SK-N-SH treated with all-trans-retinoic acid at 6 μM for 48 hours (cell line): ENCODE results near the gene AMMECR1.

ENCODE experiments used
- ATAC-seq: fragments of 200-7000 bp; cut with Tn5 transposase; 3 replicates; pipeline ENCODE4 v1.9.1; 2020; ENCODE audit warnings: mild to moderate bottlenecking, moderate library complexity
- ARNTL ChIP-seq: fragments of 450-650 bp; formaldehyde crosslinking; IDR thresholded peaks from 2 replicates; pipeline ENCODE4 v1.5.0; 2020; ENCODE audit warnings: low read depth, mild to moderate bottlenecking, moderate library complexity, borderline replicate concordance
- BACH2 ChIP-seq: fragments of 250-450 bp; sonication (Bioruptor Pico); IDR thresholded peaks from 2 replicates; pipeline ENCODE4 v1.9.0; 2021; ENCODE audit warnings: mild to moderate bottlenecking, borderline replicate concordance
- CSDC2 ChIP-seq: fragments of 250-450 bp; sonication (Bioruptor Pico); IDR thresholded peaks from 2 replicates; pipeline ENCODE4 v1.5.0; 2020; ENCODE audit warnings: mild to moderate bottlenecking, moderate library complexity
- GLIS3 ChIP-seq: fragments of 250-450 bp; sonication (Bioruptor Pico); IDR thresholded peaks from 2 replicates; pipeline ENCODE4 v1.5.0; 2020; ENCODE audit warnings: mild to moderate bottlenecking, moderate library complexity
- PPARA ChIP-seq: fragments of 250-450 bp; sonication (Bioruptor Pico); IDR thresholded peaks from 2 replicates; pipeline ENCODE4 v1.5.0; 2020; ENCODE audit warnings: mild to moderate bottlenecking, borderline replicate concordance
- RARB ChIP-seq: fragments of 250-450 bp; sonication (Bioruptor Pico); IDR thresholded peaks from 2 replicates; pipeline ENCODE4 v1.8.0; 2021; ENCODE audit warnings: mild to moderate bottlenecking, moderate library complexity
- SNAI2 ChIP-seq: fragments of 250-450 bp; sonication (Bioruptor Pico); IDR thresholded peaks from 2 replicates; pipeline ENCODE4 v1.5.0; 2020; ENCODE audit warnings: mild to moderate bottlenecking, moderate library complexity
- TCF4 ChIP-seq: fragments of 250-450 bp; sonication (Bioruptor Pico); IDR thresholded peaks from 2 replicates; pipeline ENCODE4 v1.8.0; 2021; ENCODE audit warnings: mild to moderate bottlenecking, moderate library complexity, borderline replicate concordance
- TSHZ2 ChIP-seq: fragments of 250-450 bp; sonication (Bioruptor Pico); IDR thresholded peaks from 2 replicates; pipeline ENCODE4 v1.5.0; 2020; ENCODE audit warnings: mild to moderate bottlenecking, moderate library complexity
- ZC3H10 ChIP-seq: fragments of 250-450 bp; sonication (Bioruptor Pico); IDR thresholded peaks from 2 replicates; pipeline ENCODE4 v1.5.1; 2021; ENCODE audit warnings: mild to moderate bottlenecking, moderate library complexity
- ZFP30 ChIP-seq: fragments of 450-650 bp; formaldehyde crosslinking; IDR thresholded peaks from 2 replicates; pipeline ENCODE4 v1.5.0; 2022; ENCODE audit warnings: mild to moderate bottlenecking, moderate library complexity
- ZNF565 ChIP-seq: fragments of 450-650 bp; formaldehyde crosslinking; conservative IDR thresholded peaks from 2 replicates; pipeline ENCODE4 v1.5.0; 2020; ENCODE audit warnings: low read depth, mild to moderate bottlenecking, moderate library complexity
- ZNF70 ChIP-seq: fragments of 450-650 bp; formaldehyde crosslinking; IDR thresholded peaks from 2 replicates; pipeline ENCODE4 v1.5.0; 2020; ENCODE audit warnings: mild to moderate bottlenecking, moderate library complexity
- ZNF8 ChIP-seq: fragments of 450-650 bp; formaldehyde crosslinking; IDR thresholded peaks from 2 replicates; pipeline ENCODE4 v1.5.0; 2020; ENCODE audit warnings: mild to moderate bottlenecking, moderate library complexity
- TF ChIP-seq, protein P1 (sequence below): fragments of 250-450 bp; sonication (Bioruptor Pico); IDR thresholded peaks from 2 replicates; pipeline ENCODE4 v1.8.0; 2020; ENCODE audit warnings: mild to moderate bottlenecking, moderate library complexity, borderline replicate concordance
- TF ChIP-seq, protein P2 (sequence below): fragments of 250-450 bp; sonication (Bioruptor Pico); IDR thresholded peaks from 2 replicates; pipeline ENCODE4 v1.5.1; 2021; ENCODE audit warnings: mild to moderate bottlenecking, moderate library complexity
- TF ChIP-seq, protein P3 (sequence below): fragments of 250-450 bp; sonication (Bioruptor Pico); IDR thresholded peaks from 2 replicates; pipeline ENCODE4 v1.5.1; 2020; ENCODE audit warnings: low read depth, mild to moderate bottlenecking, moderate library complexity

AMMECR1 gene

GRCh38 chrX:110322603-110323002 lies 4.7 kb upstream of the AMMECR1 start:
- TF ChIP-seq PPARA (no peak), ZNF8 (CRISPR knock-in tag) (no peak)
- TF ChIP-seq, protein P1, sequence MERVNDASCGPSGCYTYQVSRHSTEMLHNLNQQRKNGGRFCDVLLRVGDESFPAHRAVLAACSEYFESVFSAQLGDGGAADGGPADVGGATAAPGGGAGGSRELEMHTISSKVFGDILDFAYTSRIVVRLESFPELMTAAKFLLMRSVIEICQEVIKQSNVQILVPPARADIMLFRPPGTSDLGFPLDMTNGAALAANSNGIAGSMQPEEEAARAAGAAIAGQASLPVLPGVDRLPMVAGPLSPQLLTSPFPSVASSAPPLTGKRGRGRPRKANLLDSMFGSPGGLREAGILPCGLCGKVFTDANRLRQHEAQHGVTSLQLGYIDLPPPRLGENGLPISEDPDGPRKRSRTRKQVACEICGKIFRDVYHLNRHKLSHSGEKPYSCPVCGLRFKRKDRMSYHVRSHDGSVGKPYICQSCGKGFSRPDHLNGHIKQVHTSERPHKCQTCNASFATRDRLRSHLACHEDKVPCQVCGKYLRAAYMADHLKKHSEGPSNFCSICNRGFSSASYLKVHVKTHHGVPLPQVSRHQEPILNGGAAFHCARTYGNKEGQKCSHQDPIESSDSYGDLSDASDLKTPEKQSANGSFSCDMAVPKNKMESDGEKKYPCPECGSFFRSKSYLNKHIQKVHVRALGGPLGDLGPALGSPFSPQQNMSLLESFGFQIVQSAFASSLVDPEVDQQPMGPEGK (CRISPR knock-in tag), result no peak
- peak; percentile 19; the same call in 2 of the 3 replicates for ATAC-seq

DNA sequence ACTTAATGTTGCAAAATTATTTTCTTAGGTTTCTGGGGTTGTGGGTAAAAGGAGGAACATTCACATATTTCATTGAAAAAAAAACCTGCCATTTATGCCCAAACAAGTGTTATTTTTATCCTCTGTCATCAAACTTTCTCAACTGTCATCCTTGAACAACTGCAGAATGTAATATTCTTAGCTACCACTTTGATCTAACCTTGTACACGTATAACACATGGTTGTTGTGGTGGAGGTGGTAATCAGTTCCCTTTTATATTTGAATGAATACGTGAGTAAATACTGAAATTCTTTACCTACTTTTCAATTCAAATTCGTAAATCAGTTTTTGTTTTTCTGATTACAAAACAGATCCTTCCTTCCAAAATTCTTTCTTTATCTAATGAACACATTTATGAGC lies 3.8 kb upstream of the AMMECR1 start:
- TF ChIP-seq BACH2 (CRISPR knock-in tag) (no peak), TCF4 (no peak)
- ATAC-seq, result no peak

GRCh38 chrX:110321081-110321480 lies 3.2 kb upstream of the AMMECR1 start:
- no peak for ATAC-seq
- no peak for TF ChIP-seq ZC3H10 (CRISPR knock-in tag)

- TF ChIP-seq ZC3H10 (CRISPR knock-in tag), result no peak
- no peak for TF ChIP-seq RARB (CRISPR knock-in tag)
- TF ChIP-seq, protein P2, sequence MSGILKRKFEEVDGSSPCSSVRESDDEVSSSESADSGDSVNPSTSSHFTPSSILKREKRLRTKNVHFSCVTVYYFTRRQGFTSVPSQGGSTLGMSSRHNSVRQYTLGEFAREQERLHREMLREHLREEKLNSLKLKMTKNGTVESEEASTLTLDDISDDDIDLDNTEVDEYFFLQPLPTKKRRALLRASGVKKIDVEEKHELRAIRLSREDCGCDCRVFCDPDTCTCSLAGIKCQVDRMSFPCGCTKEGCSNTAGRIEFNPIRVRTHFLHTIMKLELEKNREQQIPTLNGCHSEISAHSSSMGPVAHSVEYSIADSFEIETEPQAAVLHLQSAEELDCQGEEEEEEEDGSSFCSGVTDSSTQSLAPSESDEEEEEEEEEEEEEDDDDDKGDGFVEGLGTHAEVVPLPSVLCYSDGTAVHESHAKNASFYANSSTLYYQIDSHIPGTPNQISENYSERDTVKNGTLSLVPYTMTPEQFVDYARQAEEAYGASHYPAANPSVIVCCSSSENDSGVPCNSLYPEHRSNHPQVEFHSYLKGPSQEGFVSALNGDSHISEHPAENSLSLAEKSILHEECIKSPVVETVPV (CRISPR knock-in tag), result no peak
- TF ChIP-seq GLIS3, result no peak
- TF ChIP-seq, all 23 proteins: peak for 0
- no peak for ATAC-seq
Measured at GRCh38 chrX:110320381-110320987, 2.6 kb upstream of the AMMECR1 start.

DNA sequence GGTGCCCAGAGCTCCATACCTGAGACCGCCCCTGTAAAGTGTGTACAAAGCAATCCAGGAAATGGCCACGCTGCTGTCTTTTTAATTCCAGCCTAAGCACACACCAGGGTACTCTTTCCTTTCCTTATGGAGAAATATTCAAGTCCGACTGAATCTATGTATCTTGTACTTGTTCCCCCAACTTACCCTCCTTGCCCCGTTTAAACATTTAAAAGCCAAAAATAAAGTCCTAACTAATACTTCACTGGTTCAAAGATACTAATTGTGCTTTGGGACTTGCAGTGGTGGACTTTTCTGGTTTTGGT lies 731 bp upstream of the AMMECR1 start:
- no peak; the same call in 1 of the 3 replicates for ATAC-seq

More for the DNA sequence above, 731 bp upstream of the AMMECR1 start:
- TF ChIP-seq, protein P1 (CRISPR knock-in tag), result no peak
- TF ChIP-seq RARB (CRISPR knock-in tag) (no peak), BACH2 (CRISPR knock-in tag) (no peak), SNAI2 (CRISPR knock-in tag) (no peak), ARNTL (CRISPR knock-in tag) (no peak), ZNF70 (no peak), ZFP30 (CRISPR knock-in tag) (no peak), TSHZ2 (CRISPR knock-in tag) (no peak), ZNF8 (CRISPR knock-in tag) (no peak), ZNF565 (CRISPR knock-in tag) (no peak), PPARA (no peak), CSDC2 (CRISPR knock-in tag) (no peak)
- TF ChIP-seq, protein P3, sequence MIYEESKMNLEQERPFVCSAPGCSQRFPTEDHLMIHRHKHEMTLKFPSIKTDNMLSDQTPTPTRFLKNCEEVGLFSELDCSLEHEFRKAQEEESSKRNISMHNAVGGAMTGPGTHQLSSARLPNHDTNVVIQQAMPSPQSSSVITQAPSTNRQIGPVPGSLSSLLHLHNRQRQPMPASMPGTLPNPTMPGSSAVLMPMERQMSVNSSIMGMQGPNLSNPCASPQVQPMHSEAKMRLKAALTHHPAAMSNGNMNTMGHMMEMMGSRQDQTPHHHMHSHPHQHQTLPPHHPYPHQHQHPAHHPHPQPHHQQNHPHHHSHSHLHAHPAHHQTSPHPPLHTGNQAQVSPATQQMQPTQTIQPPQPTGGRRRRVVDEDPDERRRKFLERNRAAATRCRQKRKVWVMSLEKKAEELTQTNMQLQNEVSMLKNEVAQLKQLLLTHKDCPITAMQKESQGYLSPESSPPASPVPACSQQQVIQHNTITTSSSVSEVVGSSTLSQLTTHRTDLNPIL (CRISPR knock-in tag), result no peak
